HCT116 (cell line): ENCODE data around the gene SLBP.

Experiments
- CBX3 ChIP-seq: IDR thresholded peaks from 2 replicates; pipeline ENCODE4 v1.6.1; 2012; ENCODE audit warnings: low read depth
- CTCF ChIP-seq, 3 experiments: fragments of 200-600 bp in 1 of 3; sonication (generic) in 1 of 3; IDR thresholded peaks in 2 of 3; conservative IDR thresholded peaks in 1 of 3; 2 replicates each; pipeline ENCODE4 v1.5.1; 2012 to 2017; ENCODE audit warnings: low read depth in 2 of 3, low read length in 2 of 3, antibody characterized with exemption in 1 of 3, borderline replicate concordance in 1 of 3, control low read depth in 1 of 3, mild to moderate bottlenecking in 1 of 3, mixed read lengths in 1 of 3, mixed run types in 1 of 3, moderate library complexity in 1 of 3; ENCODE audit not compliant: insufficient read depth in 1 of 3
- EZH2 ChIP-seq: fragments of 200-600 bp; sonication (generic); IDR thresholded peaks from 2 replicates; pipeline ENCODE4 v1.6.1; 2017; ENCODE audit warnings: antibody characterized with exemption, mixed run types
- POLR2A ChIP-seq: IDR thresholded peaks from 2 replicates; pipeline ENCODE4 v1.7.0; 2011; ENCODE audit warnings: borderline replicate concordance; ENCODE audit not compliant: insufficient read depth, insufficient read length; ENCODE audit errors: extremely low read depth
- POLR2AphosphoS5 ChIP-seq: IDR thresholded peaks from 2 replicates; pipeline ENCODE4 v1.6.1; 2011; ENCODE audit warnings: mild to moderate bottlenecking, low read depth, low read length, moderate library complexity
- REST ChIP-seq: IDR thresholded peaks from 2 replicates; pipeline ENCODE4 v1.6.1; 2012; ENCODE audit warnings: low read depth
- SRF ChIP-seq: IDR thresholded peaks from 2 replicates; pipeline ENCODE4 v1.6.1; 2012; ENCODE audit warnings: low read depth
- YY1 ChIP-seq: IDR thresholded peaks from 2 replicates; pipeline ENCODE4 v1.6.1; 2011; ENCODE audit warnings: low read length, low read depth, moderate library complexity, mild to moderate bottlenecking; ENCODE audit not compliant: insufficient replicate concordance; ENCODE audit errors: extremely low read depth

- TF ChIP-seq EZH2 (no peak), CTCF (IDR thresholded peaks at IDR 0.05 in 2 of 3, conservative IDR thresholded peaks at IDR 0.05 in 1 of 3; ENCODE audit: borderline replicate concordance in 1 of 3, insufficient read depth in 1 of 3, low read depth in 2 of 3, low read length in 2 of 3) (no peak), POLR2A (no peak), YY1 (no peak), REST (no peak), POLR2AphosphoS5 (no peak), SRF (no peak), CBX3 (no peak)
Observed at GRCh38 chr4:1731180-1731579, 19.1 kb upstream of the SLBP start.
